ENCODE results near the gene DTX2.
"Not testable (repeated sequence)": the region's sequence is repeated elsewhere in the genome, so short reads cannot be mapped to it uniquely, and the experiment has no call there.

GRCh38 chr7:76442664-76443446, 18.7 kb upstream of the DTX2 start:
- TF ChIP-seq, protein P1, sequence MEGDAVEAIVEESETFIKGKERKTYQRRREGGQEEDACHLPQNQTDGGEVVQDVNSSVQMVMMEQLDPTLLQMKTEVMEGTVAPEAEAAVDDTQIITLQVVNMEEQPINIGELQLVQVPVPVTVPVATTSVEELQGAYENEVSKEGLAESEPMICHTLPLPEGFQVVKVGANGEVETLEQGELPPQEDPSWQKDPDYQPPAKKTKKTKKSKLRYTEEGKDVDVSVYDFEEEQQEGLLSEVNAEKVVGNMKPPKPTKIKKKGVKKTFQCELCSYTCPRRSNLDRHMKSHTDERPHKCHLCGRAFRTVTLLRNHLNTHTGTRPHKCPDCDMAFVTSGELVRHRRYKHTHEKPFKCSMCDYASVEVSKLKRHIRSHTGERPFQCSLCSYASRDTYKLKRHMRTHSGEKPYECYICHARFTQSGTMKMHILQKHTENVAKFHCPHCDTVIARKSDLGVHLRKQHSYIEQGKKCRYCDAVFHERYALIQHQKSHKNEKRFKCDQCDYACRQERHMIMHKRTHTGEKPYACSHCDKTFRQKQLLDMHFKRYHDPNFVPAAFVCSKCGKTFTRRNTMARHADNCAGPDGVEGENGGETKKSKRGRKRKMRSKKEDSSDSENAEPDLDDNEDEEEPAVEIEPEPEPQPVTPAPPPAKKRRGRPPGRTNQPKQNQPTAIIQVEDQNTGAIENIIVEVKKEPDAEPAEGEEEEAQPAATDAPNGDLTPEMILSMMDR (IDR thresholded peaks at IDR 0.05; ENCODE audit: low read length): not testable (repeated sequence)
- not testable (repeated sequence) for TF ChIP-seq EZH2 (optimal IDR thresholded peaks at IDR 0.05; ENCODE audit: low read depth, low read length)

Data from MM.1S (cell line).